Vagina (tissue), 2 donors: Measurements from ENCODE around the gene LGR6. TPM values are rescaled to one million over a fixed set of nuclear protein-coding genes. Genes with fewer than 3 reads are reported as not detected.

Experiments used
- DNase-seq, 2 donors: peaks; one replicate each; pipeline ENCODE4 v3.0.0-alpha.2; 2017; ENCODE audit errors: extremely low spot score in 2 of 2
- H3K27ac ChIP-seq: fragments of 200-600 bp; sonication (generic); one replicate; pipeline ENCODE4 v1.5.1; 2019
- H3K27me3 ChIP-seq: fragments of 200-600 bp; sonication (generic); one replicate; pipeline ENCODE4 v1.5.1; 2019
- H3K36me3 ChIP-seq, 2 donors: fragments of 200-600 bp; sonication (generic); one replicate each; pipeline ENCODE4 v1.5.1; 2017 to 2019
- H3K4me1 ChIP-seq: fragments of 200-600 bp; sonication (generic); one replicate; pipeline ENCODE4 v1.5.1; 2019
- H3K4me3 ChIP-seq, 2 donors: fragments of 200-600 bp; sonication (generic); 1 replicate in 1 of 2; 2 replicates in 1 of 2; pipeline ENCODE4 v1.5.1; 2016 to 2019
- H3K9me3 ChIP-seq: fragments of 200-600 bp; sonication (generic); one replicate; pipeline ENCODE4 v1.5.1; 2019
- CTCF ChIP-seq, 3 experiments: fragments of 450-650 bp in 2 of 3; fragments of 200-600 bp in 1 of 3; sonication (generic) in 1 of 3; IDR thresholded peaks; one replicate each; pipeline ENCODE4 v1.5.1; 2017 to 2019; ENCODE audit warnings: antibody characterized with exemption in 3 of 3, mild to moderate bottlenecking in 2 of 3, moderate library complexity in 2 of 3
- POLR2A ChIP-seq, 2 donors: fragments of 450-650 bp; IDR thresholded peaks; one replicate each; pipeline ENCODE4 v1.6.1; 2017; ENCODE audit warnings: antibody characterized with exemption in 2 of 2, mild to moderate bottlenecking in 2 of 2, moderate library complexity in 2 of 2
- POLR2AphosphoS5 ChIP-seq, 2 donors: sonication (generic); formaldehyde crosslinking; IDR thresholded peaks; one replicate each; pipeline ENCODE4 v1.9.0; 2017; ENCODE audit warnings: antibody characterized with exemption in 2 of 2, mild to moderate bottlenecking in 2 of 2, low read depth in 1 of 2; ENCODE audit not compliant: insufficient read depth in 1 of 2
- intact Hi-C: fragments of 100-400 bp; cut with DNase I; formaldehyde crosslinking; loops from one replicate; pipeline ENCODE4 v1.15.1; 2023
- total RNA-seq: library from RNA; depleted of rRNA; stranded (reverse); fragments of >200 nt; gene quantifications from one replicate; pipeline ENCODE4 v1.2.3, GENCODE V29; 2016

LGR6 gene
- total RNA-seq, 1 donor from 2014 or later: 6.6 TPM

GRCh38 chr1:202361224-202361623 lies 167.6 kb downstream of the LGR6 start:
- no peak for DNase-seq
- Histone ChIP-seq H3K4me1 (no peaks in the 10 kb centered on the region), H3K27ac (no peak overlapping the region), H3K27me3 (no peaks in the 10 kb centered on the region), H3K4me3 (no peak overlapping the region), H3K9me3 (no peaks in the 10 kb centered on the region), H3K36me3 (no peaks in the 10 kb centered on the region)
- intact Hi-C loops: loop anchor here (10.0 kb wide), 1 partner anchor 234 kb away; no protein-coding TSS in a partner anchor
- TF ChIP-seq POLR2AphosphoS5 (IDR thresholded peaks at IDR 0.05; ENCODE audit: insufficient read depth in 1 of 2, low read depth in 1 of 2): no peak
- no peak for TF ChIP-seq CTCF (IDR thresholded peaks at IDR 0.05)
- no peak for TF ChIP-seq POLR2A (IDR thresholded peaks at IDR 0.05)

GRCh38 chr1:202361701-202362100 lies 168.1 kb downstream of the LGR6 start:
- DNase-seq: no peak
- intact Hi-C loops: loop anchor here (10.0 kb wide), 1 partner anchor 233 kb away; no protein-coding TSS in a partner anchor
- no peaks in the 10 kb centered on the region for H3K36me3 ChIP-seq
- H3K4me3 ChIP-seq: no peak overlapping the region
- no peaks in the 10 kb centered on the region for H3K9me3 ChIP-seq
- H3K27ac ChIP-seq: no peak overlapping the region
- H3K4me1 ChIP-seq: no peaks in the 10 kb centered on the region
- TF ChIP-seq POLR2A (IDR thresholded peaks at IDR 0.05) (no peak), POLR2AphosphoS5 (IDR thresholded peaks at IDR 0.05; ENCODE audit: insufficient read depth in 1 of 2, low read depth in 1 of 2) (no peak), CTCF (IDR thresholded peaks at IDR 0.05) (no peak)
- H3K27me3 ChIP-seq: no peaks in the 10 kb centered on the region

GRCh38 chr1:202362212-202362611 lies 168.6 kb downstream of the LGR6 start:
- no peak overlapping the region for H3K4me3 ChIP-seq
- no peaks in the 10 kb centered on the region for H3K9me3 ChIP-seq
- no peaks in the 10 kb centered on the region for H3K4me1 ChIP-seq
- H3K27me3 ChIP-seq: no peaks in the 10 kb centered on the region
- intact Hi-C loops: loop anchor here (10.0 kb wide), 1 partner anchor 233 kb away; no protein-coding TSS in a partner anchor
- no peak overlapping the region for H3K27ac ChIP-seq
- TF ChIP-seq POLR2A (IDR thresholded peaks at IDR 0.05) (no peak), POLR2AphosphoS5 (IDR thresholded peaks at IDR 0.05; ENCODE audit: insufficient read depth in 1 of 2, low read depth in 1 of 2) (no peak)
- no peaks in the 10 kb centered on the region for H3K36me3 ChIP-seq
- DNase-seq: no peak

- intact Hi-C loops: loop anchor here (10.0 kb wide), 1 partner anchor 230 kb away; no protein-coding TSS in a partner anchor
- H3K27ac ChIP-seq: no peak overlapping the region
- no peak for DNase-seq
- H3K27me3 ChIP-seq: no peaks in the 10 kb centered on the region
- no peaks in the 10 kb centered on the region for H3K36me3 ChIP-seq
- no peaks in the 10 kb centered on the region for H3K4me1 ChIP-seq
- no peaks in the 10 kb centered on the region for H3K9me3 ChIP-seq
- TF ChIP-seq POLR2A (IDR thresholded peaks at IDR 0.05) (no peak), POLR2AphosphoS5 (IDR thresholded peaks at IDR 0.05; ENCODE audit: insufficient read depth in 1 of 2, low read depth in 1 of 2) (no peak), CTCF (IDR thresholded peaks at IDR 0.05) (no peak)
- H3K4me3 ChIP-seq: no peak overlapping the region
These were observed 171.7 kb downstream of the LGR6 start for GRCh38 chr1:202365092-202365815.

GRCh38 chr1:202367271-202367670 lies 173.7 kb downstream of the LGR6 start:
- H3K27ac ChIP-seq: no peak overlapping the region
- H3K4me1 ChIP-seq: no peaks in the 10 kb centered on the region
- no peaks in the 10 kb centered on the region for H3K9me3 ChIP-seq
- no peak for TF ChIP-seq CTCF (IDR thresholded peaks at IDR 0.05)
- TF ChIP-seq POLR2AphosphoS5 (IDR thresholded peaks at IDR 0.05; ENCODE audit: insufficient read depth in 1 of 2, low read depth in 1 of 2): no peak
- TF ChIP-seq POLR2A (IDR thresholded peaks at IDR 0.05): no peak
- intact Hi-C loops: loop anchor here (10.0 kb wide), 1 partner anchor 228 kb away; no protein-coding TSS in a partner anchor
- no peaks in the 10 kb centered on the region for H3K36me3 ChIP-seq
- no peak overlapping the region for H3K4me3 ChIP-seq
- no peak for DNase-seq
- no peaks in the 10 kb centered on the region for H3K27me3 ChIP-seq

Other genes with a start within 250 kb of the LGR6 start
- gene LMOD1, start 247.3 kb upstream of the LGR6 start, total RNA-seq: 107 TPM
- 18.9 TPM for gene TIMM17A, start 238.3 kb upstream of the LGR6 start, total RNA-seq
- gene RNPEP, start 211.2 kb upstream of the LGR6 start, total RNA-seq: 97.7 TPM
- gene ELF3, start 183.2 kb upstream of the LGR6 start, total RNA-seq: 287 TPM
- 0.25 TPM for gene GPR37L1, start 70.9 kb upstream of the LGR6 start, total RNA-seq
- gene ARL8A, start 49.1 kb upstream of the LGR6 start, total RNA-seq: 25.5 TPM
- 7.9 TPM for gene PTPN7, start 33.2 kb upstream of the LGR6 start, total RNA-seq
- 6.4 TPM for gene UBE2T, start 148.1 kb downstream of the LGR6 start, total RNA-seq
- gene PPP1R12B, start 154.9 kb downstream of the LGR6 start, total RNA-seq: 71.7 TPM